Endothelial cell of umbilical vein (primary cell): Measurements from ENCODE around the gene IQGAP3.

Experiments used
- FOS ChIP-seq: IDR thresholded peaks from 2 replicates; pipeline ENCODE4 v1.6.1; 2011; ENCODE audit warnings: mild to moderate bottlenecking, low read length, moderate library complexity, borderline replicate concordance; ENCODE audit not compliant: insufficient read depth
- JUN ChIP-seq: IDR thresholded peaks from 2 replicates; pipeline ENCODE4 v1.6.1; 2011; ENCODE audit warnings: borderline replicate concordance, low read depth; ENCODE audit not compliant: insufficient read length, insufficient read depth
- MAX ChIP-seq: IDR thresholded peaks from 2 replicates; pipeline ENCODE4 v1.6.1; 2011; ENCODE audit not compliant: insufficient read depth, insufficient read length
- POLR2A ChIP-seq: IDR thresholded peaks from 2 replicates; pipeline ENCODE4 v1.6.1; 2012; ENCODE audit warnings: low read depth, mild to moderate bottlenecking, control low read depth, low read length
- POLR2AphosphoS5 ChIP-seq: IDR thresholded peaks from 2 replicates; pipeline ENCODE4 v1.6.1; 2012; ENCODE audit warnings: low read depth, mild to moderate bottlenecking, control low read depth, low read length, moderate library complexity; ENCODE audit not compliant: insufficient read depth
- TF ChIP-seq, protein P1 (sequence below), 2 donors: IDR thresholded peaks; 1 replicate in 1 of 2; 2 replicates in 1 of 2; pipeline ENCODE4 v1.5.1; 2011; ENCODE audit warnings: low read length in 2 of 2, mild to moderate bottlenecking in 2 of 2, moderate library complexity in 2 of 2, control low read depth in 1 of 2, inconsistent platforms in 1 of 2, low read depth in 1 of 2; ENCODE audit not compliant: insufficient read depth in 1 of 2; ENCODE audit errors: extremely low read depth in 1 of 2

DNA sequence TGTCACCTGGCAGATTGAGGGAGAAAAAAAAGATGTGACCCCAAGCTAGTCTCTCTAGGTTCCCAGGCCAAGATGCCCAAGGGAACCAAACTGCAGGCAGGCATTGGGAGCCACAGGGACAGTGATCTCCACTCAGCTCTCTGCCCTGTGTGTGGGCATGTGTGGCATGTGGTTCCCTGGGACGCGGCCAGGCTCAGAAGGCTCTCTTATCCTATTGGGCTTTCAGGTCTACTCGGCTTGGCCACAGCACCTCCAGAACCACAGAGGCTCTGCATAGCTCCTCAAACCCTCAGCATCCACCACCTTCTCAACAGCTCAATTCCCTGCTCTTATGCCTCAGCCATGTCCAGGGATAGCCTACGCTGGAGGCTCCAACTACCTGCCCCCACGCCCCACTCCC is 22.0 kb downstream of the IQGAP3 start:
- TF ChIP-seq, protein P1, sequence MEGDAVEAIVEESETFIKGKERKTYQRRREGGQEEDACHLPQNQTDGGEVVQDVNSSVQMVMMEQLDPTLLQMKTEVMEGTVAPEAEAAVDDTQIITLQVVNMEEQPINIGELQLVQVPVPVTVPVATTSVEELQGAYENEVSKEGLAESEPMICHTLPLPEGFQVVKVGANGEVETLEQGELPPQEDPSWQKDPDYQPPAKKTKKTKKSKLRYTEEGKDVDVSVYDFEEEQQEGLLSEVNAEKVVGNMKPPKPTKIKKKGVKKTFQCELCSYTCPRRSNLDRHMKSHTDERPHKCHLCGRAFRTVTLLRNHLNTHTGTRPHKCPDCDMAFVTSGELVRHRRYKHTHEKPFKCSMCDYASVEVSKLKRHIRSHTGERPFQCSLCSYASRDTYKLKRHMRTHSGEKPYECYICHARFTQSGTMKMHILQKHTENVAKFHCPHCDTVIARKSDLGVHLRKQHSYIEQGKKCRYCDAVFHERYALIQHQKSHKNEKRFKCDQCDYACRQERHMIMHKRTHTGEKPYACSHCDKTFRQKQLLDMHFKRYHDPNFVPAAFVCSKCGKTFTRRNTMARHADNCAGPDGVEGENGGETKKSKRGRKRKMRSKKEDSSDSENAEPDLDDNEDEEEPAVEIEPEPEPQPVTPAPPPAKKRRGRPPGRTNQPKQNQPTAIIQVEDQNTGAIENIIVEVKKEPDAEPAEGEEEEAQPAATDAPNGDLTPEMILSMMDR (IDR thresholded peaks at IDR 0.05; ENCODE audit: extremely low read depth in 1 of 2, insufficient read depth in 1 of 2, low read depth in 1 of 2, low read length in 2 of 2) = no peak
- no peak for TF ChIP-seq POLR2A
- TF ChIP-seq POLR2AphosphoS5 = no peak
- TF ChIP-seq MAX = no peak
- no peak for TF ChIP-seq FOS
- no peak for TF ChIP-seq JUN
